Hematopoietic multipotent progenitor cell treated with erythropoietin and hydrocortisone succinate and interleukin-3 and kit ligand, for 4 days (in vitro differentiated cells): Measurements from ENCODE around the gene FAM222B.
A peak's percentile ranks its signal among the peaks of the same experiment; 100 is the strongest.
"Not testable (repeated sequence)": the region's sequence is repeated elsewhere in the genome, so short reads cannot be mapped to it uniquely, and the experiment has no call there.

Experiments
- DNase-seq: peaks from one replicate; pipeline ENCODE4 v3.0.0-alpha.2; 2015

Gene FAM222B

GRCh38 chr17:28867276-28867675 lies 24.7 kb upstream of the FAM222B start:
- no peak for DNase-seq

- peak; percentile 81 for DNase-seq
These were observed 23.6 kb upstream of the FAM222B start for GRCh38 chr17:28865946-28866752.

- peak; percentile 98 for DNase-seq
These were observed 22.6 kb upstream of the FAM222B start for GRCh38 chr17:28864991-28865849.

DNA sequence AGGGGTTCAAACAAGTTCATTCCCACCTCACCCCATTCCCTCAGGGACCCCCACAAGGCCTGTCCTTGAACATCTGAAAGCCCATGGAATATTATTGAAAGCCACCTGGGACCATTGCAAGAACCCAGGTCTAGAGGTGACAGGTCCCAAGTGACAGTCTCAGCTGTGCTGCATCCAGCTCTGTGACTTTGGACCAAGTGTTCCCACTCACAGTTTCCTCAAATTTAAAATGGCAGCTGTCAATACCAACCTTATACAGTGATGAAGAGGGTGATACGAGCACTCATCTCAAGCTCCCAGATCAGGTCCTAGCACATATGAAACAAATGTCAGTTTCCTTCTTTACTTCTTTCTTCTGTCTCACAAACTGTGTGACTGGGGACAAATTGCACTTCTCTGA lies 21.4 kb upstream of the FAM222B start:
- no peak for DNase-seq

GRCh38 chr17:28862561-28862960 lies 20.0 kb upstream of the FAM222B start:
- no peak for DNase-seq

- peak; percentile 84 for DNase-seq
These were observed 19.0 kb upstream of the FAM222B start for GRCh38 chr17:28861393-28862203.

DNA sequence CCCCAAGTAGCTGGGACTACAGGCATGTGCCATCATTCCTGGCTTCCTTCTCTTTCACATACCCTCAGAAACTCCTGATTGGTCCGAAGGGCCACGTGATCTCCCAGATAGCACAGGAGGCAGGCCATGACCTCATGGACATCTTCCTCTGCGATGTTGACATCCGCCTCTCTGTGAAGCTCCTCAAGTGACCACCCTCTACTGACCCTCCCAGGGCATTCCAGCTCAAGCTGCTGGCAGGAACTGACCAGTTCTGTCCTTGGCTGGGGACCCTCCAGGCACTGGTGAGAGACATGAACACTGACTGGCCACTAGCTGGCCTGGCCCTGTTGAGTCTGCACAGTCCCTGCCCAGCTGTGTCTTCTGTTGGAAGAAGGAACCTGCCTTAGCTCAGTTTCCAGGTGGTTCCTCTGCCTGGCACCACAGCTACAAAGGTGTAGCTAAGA lies 17.8 kb upstream of the FAM222B start:
- DNase-seq: no peak

DNA sequence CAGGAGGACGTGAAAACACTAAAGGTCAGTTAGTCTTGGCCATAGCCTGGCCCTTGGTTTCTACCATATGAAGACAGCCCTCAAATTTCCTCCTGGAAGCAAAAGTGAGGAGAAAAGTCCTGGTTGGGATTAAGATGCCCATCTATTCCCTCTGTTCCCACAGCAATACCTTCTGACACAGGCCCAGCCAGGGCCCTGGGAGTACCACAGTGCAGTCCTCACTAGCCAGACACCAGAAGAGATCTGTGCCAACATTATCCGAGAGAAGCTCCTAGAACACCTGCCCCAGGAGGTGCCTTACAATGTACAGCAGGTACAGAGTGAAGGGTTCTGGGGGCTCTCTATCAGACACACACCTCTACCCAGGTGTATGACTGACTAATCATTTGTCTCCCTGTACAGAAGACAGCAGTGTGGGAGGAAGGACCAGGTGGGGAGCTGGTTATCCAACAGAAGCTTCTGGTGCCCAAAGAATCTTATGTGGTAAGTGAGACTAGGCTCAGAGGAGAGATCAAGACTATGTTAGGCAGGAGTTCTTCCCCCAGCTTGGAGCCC lies 16.3 kb upstream of the FAM222B start:
- no peak for DNase-seq

GRCh38 chr17:28857905-28858800 lies 15.6 kb upstream of the FAM222B start:
- no peak for DNase-seq

GRCh38 chr17:28856028-28856574 lies 13.5 kb upstream of the FAM222B start:
- no peak for DNase-seq

DNA sequence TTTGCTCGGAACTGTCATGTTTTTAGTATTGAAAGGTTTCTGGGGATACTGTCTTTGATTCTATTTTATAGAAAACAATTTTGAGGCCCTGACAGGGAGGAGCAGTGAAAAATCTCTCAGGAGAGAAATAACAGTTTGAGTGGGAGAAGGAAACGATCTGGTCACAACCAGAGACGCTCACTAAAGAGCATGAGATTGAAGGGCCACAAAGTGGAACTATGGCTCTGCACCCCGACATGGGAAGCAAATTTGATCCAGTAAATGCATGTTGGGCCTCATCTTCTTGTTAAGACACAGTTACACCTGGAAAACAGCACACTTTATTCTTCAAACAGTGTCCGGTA lies 12.7 kb upstream of the FAM222B start:
- DNase-seq: no peak

DNA sequence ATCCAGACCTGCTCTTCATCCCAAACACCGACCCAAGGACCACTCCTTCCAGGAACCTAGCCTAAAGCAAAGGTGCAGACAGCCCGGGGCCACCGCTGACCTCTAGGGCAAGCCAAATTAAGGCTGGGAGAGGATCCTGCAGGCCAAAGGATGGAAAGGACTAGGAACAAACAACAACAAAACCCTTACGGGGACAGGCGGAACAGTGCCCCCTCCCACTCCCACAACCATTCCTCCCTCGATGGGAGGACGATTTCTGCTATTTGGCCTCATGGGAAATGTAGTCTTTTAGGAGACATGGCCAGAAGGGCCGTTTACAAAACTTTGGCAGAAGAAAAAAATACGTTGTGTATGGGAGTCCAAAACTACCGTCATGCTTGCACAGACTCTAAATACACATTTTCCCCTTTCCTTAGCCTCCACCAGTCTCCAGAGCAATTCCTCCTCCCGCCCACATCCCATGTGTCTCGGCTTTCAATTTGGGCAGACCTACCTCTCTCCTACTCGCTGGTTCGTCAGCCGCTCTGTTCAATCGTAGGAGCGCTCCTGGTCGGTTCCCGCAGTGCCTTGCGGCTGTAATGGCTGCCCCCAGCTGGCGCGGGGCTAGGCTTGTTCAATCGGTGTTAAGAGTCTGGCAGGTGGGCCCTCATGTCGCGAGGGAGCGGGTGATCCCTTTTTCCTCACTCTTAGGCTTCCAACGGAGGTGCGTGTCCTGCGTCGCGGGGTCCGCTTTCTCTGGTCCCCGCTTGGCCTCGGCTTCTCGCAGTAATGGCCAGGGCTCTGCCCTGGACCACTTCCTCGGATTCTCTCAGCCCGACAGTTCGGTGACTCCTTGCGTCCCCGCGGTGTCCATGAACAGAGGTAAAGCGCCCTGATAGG lies 12.1 kb upstream of the FAM222B start, which contains the start of gene ERAL1:
TSS of gene ERAL1 (plus strand) at position 560 of the 879 bp plus-strand sequence. CDS start at position 579, 19 bp downstream.
- DNase-seq: peak; percentile 95

DNA sequence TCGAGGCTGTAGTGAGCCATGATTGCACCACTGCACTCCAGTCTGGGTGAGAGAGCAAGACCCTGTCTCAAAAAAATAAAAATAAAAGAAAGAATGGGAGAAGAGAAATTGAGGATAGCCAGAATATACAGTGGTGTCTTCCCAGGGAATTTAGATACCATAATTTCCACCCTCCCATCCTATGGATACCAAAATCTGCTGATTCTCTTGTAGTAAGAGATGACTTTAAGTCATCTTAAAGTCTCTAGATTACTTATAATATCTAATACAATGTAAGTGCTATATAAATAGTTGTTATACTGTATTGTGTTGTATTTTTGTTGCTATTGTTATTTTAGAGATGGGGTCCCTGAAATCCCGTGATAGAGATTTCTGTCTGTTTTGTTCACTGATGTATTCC lies 10.7 kb upstream of the FAM222B start:
- DNase-seq: no peak

DNA sequence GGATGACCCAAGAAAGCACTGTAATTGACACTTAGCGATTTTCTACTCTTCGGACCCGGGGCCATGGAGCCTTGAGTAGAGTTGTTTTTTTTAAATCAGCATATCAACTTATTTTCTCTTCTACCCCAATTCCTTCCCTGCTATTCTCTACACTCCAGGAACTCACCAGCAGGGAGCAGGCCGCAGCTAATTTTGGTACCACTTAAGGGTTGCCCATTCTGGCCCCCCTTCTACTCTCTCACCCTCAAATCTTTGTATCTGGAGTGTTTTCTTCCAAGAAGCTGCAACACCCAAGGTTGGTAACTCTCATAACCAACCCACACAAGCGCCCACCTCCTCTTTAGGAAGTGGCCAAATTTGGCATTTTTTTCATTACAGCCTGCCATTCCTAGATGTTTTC lies 6.7 kb upstream of the FAM222B start:
- DNase-seq: peak; percentile 84

- DNase-seq: peak; percentile 79
These were observed 6.1 kb upstream of the FAM222B start for GRCh38 chr17:28848667-28849066.

GRCh38 chr17:28846699-28847098 lies 4.1 kb upstream of the FAM222B start:
- DNase-seq: not testable (repeated sequence)

GRCh38 chr17:28846231-28846630 lies 3.6 kb upstream of the FAM222B start:
- no peak for DNase-seq

GRCh38 chr17:28843816-28844148 lies 1.2 kb upstream of the FAM222B start:
- no peak for DNase-seq

- DNase-seq: no peak
These were observed 699 bp downstream of the FAM222B start for GRCh38 chr17:28841901-28842281.

DNA sequence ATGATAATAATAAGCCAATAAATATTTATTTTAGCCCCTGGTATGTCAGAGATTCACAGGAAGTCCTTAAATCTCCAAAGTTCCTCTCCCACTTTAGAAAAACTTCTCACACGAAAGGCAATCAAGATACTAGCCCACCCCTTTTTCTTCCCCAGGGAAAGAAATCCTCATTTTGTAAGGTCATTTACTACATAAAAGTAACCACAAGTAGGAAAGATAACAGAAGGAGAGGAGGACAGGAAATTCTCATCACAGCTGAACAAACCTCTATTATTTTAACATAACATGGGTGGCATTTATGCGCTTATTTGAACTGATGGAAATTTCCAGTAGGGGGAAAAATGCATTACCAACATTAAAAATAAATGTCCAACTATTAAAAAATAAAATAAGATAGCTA lies 3.4 kb downstream of the FAM222B start:
- DNase-seq: no peak
